ENCODE measurements around the gene KCNN1. TPM values are rescaled to one million over a fixed set of nuclear protein-coding genes. Genes with fewer than 3 reads are reported as not detected.

The KCNN1 gene
- polyA plus RNA-seq, 3 donors: not detected

- H3K9me3 Mint-ChIP-seq: peaks cover 0 to 17% (median 6%) of the 10 kb centered on the region in 7 donors
- Histone ChIP-seq H3K27me3 (ENCODE audit: control insufficient read depth in 2 of 2, insufficient read depth in 2 of 2, low read length in 2 of 2) (peaks cover 16 to 39% of the 10 kb centered on the region in 2 donors), H3K9me3 (replicated peaks in 1 of 2; ENCODE audit: control insufficient read depth in 1 of 2, insufficient read depth in 1 of 2, low read length in 2 of 2) (peaks cover 0 to 17% of the 10 kb centered on the region in 2 donors), H3K27ac (ENCODE audit: low read depth in 1 of 2, low read length in 2 of 2) (no peak overlapping the region), H3K9ac (ENCODE audit: insufficient read depth, low read length, poor library complexity, severe bottlenecking) (no peak overlapping the region), H2AFZ (ENCODE audit: insufficient read depth, low read depth, low read length, poor library complexity, severe bottlenecking) (no peak overlapping the region), H3K79me2 (ENCODE audit: insufficient read depth, low read length) (no peaks in the 10 kb centered on the region), H3K36me3 (replicated peaks in 1 of 2; ENCODE audit: control insufficient read depth in 1 of 2, insufficient read depth in 2 of 2, low read length in 2 of 2) (no peaks in the 10 kb centered on the region), H3K4me3 (replicated peaks in 1 of 3; ENCODE audit: low read depth in 2 of 3, low read length in 3 of 3) (no peak overlapping the region), H3K4me2 (replicated peaks; ENCODE audit: extremely low read depth, low read length, poor library complexity, severe bottlenecking) (no peak overlapping the region), H3K4me1 (ENCODE audit: control insufficient read depth in 1 of 2, insufficient read depth in 2 of 2, low read length in 2 of 2) (no peaks in the 10 kb centered on the region), H4K20me1 (ENCODE audit: insufficient read depth, low read length) (no peaks in the 10 kb centered on the region)
- no peak for TF ChIP-seq CTCF (IDR thresholded peaks at IDR 0.05)
- H3K36me3 Mint-ChIP-seq: peaks cover 2 to 6% of the 10 kb centered on the region in 2 donors
- H3K4me3 Mint-ChIP-seq: peak overlapping the region in 1 of 2 donors; percentile 83
- intact Hi-C loops (cut with micrococcal nuclease): no loop called here
- no peak overlapping the region for H3K27ac Mint-ChIP-seq
- peaks cover 39 to 62% (median 43%) of the 10 kb centered on the region in 3 donors for H3K27me3 Mint-ChIP-seq (ENCODE audit: low read depth in 3 of 3)
- peaks cover 4% of the 10 kb centered on the region for H3K4me1 Mint-ChIP-seq
- 94% methylated on average over 7 of the region's 11 CpGs for WGBS (ENCODE audit: insufficient coverage)
- DNase-seq: no peak
Measured at GRCh38 chr19:17965370-17966128, 1.4 kb upstream of the KCNN1 start.

- Histone ChIP-seq H2AFZ (ENCODE audit: insufficient read depth, low read depth, low read length, poor library complexity, severe bottlenecking) (no peak overlapping the region), H3K79me2 (ENCODE audit: insufficient read depth, low read length) (no peaks in the 10 kb centered on the region), H3K4me1 (ENCODE audit: control insufficient read depth in 1 of 2, insufficient read depth in 2 of 2, low read length in 2 of 2) (no peaks in the 10 kb centered on the region), H3K27me3 (ENCODE audit: control insufficient read depth in 2 of 2, insufficient read depth in 2 of 2, low read length in 2 of 2) (peaks cover 16 to 39% of the 10 kb centered on the region in 2 donors), H4K20me1 (ENCODE audit: insufficient read depth, low read length) (no peaks in the 10 kb centered on the region), H3K9ac (ENCODE audit: insufficient read depth, low read length, poor library complexity, severe bottlenecking) (no peak overlapping the region), H3K27ac (ENCODE audit: low read depth in 1 of 2, low read length in 2 of 2) (no peak overlapping the region), H3K9me3 (replicated peaks in 1 of 2; ENCODE audit: control insufficient read depth in 1 of 2, insufficient read depth in 1 of 2, low read length in 2 of 2) (peaks cover 0 to 17% of the 10 kb centered on the region in 2 donors), H3K4me2 (replicated peaks; ENCODE audit: extremely low read depth, low read length, poor library complexity, severe bottlenecking) (no peak overlapping the region), H3K4me3 (replicated peaks in 1 of 3; ENCODE audit: low read depth in 2 of 3, low read length in 3 of 3) (no peak overlapping the region), H3K36me3 (replicated peaks in 1 of 2; ENCODE audit: control insufficient read depth in 1 of 2, insufficient read depth in 2 of 2, low read length in 2 of 2) (no peaks in the 10 kb centered on the region)
- Mint-ChIP-seq H3K36me3 (peaks cover 2 to 6% of the 10 kb centered on the region in 2 donors), H3K27ac (no peak overlapping the region), H3K4me3 (peak overlapping the region in 1 of 2 donors; percentile 83), H3K9me3 (peaks cover 0 to 17% (median 6%) of the 10 kb centered on the region in 7 donors), H3K27me3 (ENCODE audit: low read depth in 3 of 3) (peaks cover 40 to 60% (median 43%) of the 10 kb centered on the region in 3 donors), H3K4me1 (peaks cover 4% of the 10 kb centered on the region)
- no CpG with 5 or more reads among the region's 2 CpGs for WGBS (ENCODE audit: insufficient coverage)
- intact Hi-C loops (cut with micrococcal nuclease): no loop called here
- no peak for TF ChIP-seq CTCF (IDR thresholded peaks at IDR 0.05)
- no peak for DNase-seq
Measured at GRCh38 chr19:17966129-17966483, 801 bp upstream of the KCNN1 start.

Measured in CD14-positive monocyte (primary cell).